ENCODE results near the gene KCNK5. TPM values are rescaled to one million over a fixed set of nuclear protein-coding genes. Genes with fewer than 3 reads are reported as not detected.

The KCNK5 gene
- polyA plus RNA-seq, 1 experiment, result not detected

DNA sequence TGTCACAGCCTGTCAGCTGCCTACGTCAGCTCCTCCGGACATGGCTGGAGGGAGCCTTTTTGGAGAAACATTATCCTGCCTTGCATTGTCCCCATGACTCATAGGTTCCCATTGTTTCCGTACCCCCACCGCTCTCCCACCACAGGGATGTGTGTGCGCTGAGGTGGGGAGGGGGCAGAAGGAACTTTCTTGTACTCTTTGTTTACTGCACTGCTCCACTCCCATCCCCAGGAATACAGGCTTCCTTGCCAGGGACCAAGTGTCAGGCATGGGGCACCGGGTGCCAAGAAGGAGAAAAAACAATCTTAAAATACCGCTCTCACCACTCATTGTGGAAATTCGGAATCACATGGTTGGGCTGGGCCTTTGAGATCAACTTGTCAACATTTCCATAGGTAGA is 51.0 kb downstream of the KCNK5 start:
- ChIA-PET CTCF (no interaction called here), POLR2A (no interaction called here)
- H3K4me3 ChIP-seq (ENCODE audit: low read depth, low read length), result no peak overlapping the region
- H3K27ac ChIP-seq (ENCODE audit: low read depth, low read length), result no peak overlapping the region
- TF ChIP-seq, protein P1, sequence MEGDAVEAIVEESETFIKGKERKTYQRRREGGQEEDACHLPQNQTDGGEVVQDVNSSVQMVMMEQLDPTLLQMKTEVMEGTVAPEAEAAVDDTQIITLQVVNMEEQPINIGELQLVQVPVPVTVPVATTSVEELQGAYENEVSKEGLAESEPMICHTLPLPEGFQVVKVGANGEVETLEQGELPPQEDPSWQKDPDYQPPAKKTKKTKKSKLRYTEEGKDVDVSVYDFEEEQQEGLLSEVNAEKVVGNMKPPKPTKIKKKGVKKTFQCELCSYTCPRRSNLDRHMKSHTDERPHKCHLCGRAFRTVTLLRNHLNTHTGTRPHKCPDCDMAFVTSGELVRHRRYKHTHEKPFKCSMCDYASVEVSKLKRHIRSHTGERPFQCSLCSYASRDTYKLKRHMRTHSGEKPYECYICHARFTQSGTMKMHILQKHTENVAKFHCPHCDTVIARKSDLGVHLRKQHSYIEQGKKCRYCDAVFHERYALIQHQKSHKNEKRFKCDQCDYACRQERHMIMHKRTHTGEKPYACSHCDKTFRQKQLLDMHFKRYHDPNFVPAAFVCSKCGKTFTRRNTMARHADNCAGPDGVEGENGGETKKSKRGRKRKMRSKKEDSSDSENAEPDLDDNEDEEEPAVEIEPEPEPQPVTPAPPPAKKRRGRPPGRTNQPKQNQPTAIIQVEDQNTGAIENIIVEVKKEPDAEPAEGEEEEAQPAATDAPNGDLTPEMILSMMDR (IDR thresholded peaks at IDR 0.05; ENCODE audit: low read depth, low read length), result no peak
- DNase-seq (ENCODE audit: low read depth, low spot score), result no peak
- H3K9me3 ChIP-seq (ENCODE audit: control insufficient read depth, insufficient read depth, low read length), result no peaks in the 10 kb centered on the region
- no peaks in the 10 kb centered on the region for H3K27me3 ChIP-seq (ENCODE audit: control insufficient read depth, insufficient read depth, low read length)

DNA sequence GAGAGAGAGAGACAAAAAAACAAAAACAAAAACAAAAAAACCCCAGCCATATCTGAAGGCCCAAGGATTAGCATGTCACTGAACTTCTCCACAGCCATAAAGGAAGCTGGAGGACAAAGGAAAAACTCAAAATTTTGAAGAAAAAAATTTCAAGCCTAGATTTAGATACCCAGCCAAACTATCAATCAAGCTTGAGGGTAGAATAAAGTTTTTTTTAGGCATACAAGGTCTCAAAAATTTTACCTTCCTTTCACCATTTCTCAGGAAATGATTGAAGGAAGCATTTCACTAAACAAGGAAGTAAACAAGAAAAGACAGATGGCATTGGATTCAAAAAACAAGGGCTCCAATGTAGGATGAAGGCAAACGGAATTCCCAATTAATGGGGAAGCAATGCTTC is 52.1 kb downstream of the KCNK5 start:
- ChIA-PET CTCF (no interaction called here), POLR2A (no interaction called here)
- Histone ChIP-seq H3K4me3 (ENCODE audit: low read depth, low read length) (no peak overlapping the region), H3K27me3 (ENCODE audit: control insufficient read depth, insufficient read depth, low read length) (no peaks in the 10 kb centered on the region), H3K27ac (ENCODE audit: low read depth, low read length) (no peak overlapping the region), H3K9me3 (ENCODE audit: control insufficient read depth, insufficient read depth, low read length) (no peaks in the 10 kb centered on the region)
- TF ChIP-seq, protein P1 (IDR thresholded peaks at IDR 0.05; ENCODE audit: low read depth, low read length), result no peak
- DNase-seq (ENCODE audit: low read depth, low spot score), result no peak

DNA sequence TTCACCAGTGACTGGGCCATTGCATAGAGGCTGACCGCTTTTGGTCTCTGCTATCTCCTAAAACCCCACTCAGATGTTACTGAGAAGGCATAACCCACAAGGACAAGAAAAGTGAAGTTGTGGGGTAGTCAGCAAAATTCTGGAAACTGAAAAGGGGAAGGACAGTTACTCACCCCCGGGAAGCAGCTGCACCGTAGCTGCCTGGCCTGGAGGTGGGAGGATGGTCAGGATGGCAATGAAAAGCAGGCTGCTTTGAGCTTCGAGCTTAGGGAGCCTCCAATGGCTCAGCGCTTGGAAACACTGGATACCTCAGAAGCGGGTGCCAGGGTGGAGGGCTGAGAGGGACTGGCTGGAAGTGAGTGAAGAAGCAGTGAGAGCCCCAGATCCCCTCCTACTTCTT is 56.0 kb downstream of the KCNK5 start:
- no peak overlapping the region for H3K27ac ChIP-seq (ENCODE audit: low read depth, low read length)
- H3K4me3 ChIP-seq (ENCODE audit: low read depth, low read length), result no peak overlapping the region
- H3K9me3 ChIP-seq (ENCODE audit: control insufficient read depth, insufficient read depth, low read length), result no peaks in the 10 kb centered on the region
- ChIA-PET POLR2A (no interaction called here), CTCF (no interaction called here)
- DNase-seq (ENCODE audit: low read depth, low spot score), result no peak
- H3K27me3 ChIP-seq (ENCODE audit: control insufficient read depth, insufficient read depth, low read length), result no peaks in the 10 kb centered on the region
- TF ChIP-seq, protein P1 (IDR thresholded peaks at IDR 0.05; ENCODE audit: low read depth, low read length), result no peak

GRCh38 chr6:39172377-39172757 is 56.9 kb downstream of the KCNK5 start:
- ChIA-PET CTCF (interaction anchor here (1.7 kb wide), 1 partner anchor 138 kb away, joined by 4 read pairs; no protein-coding TSS in a partner anchor), POLR2A (no interaction called here)
- no peak overlapping the region for H3K4me3 ChIP-seq (ENCODE audit: low read depth, low read length)
- no peaks in the 10 kb centered on the region for H3K9me3 ChIP-seq (ENCODE audit: control insufficient read depth, insufficient read depth, low read length)
- H3K27me3 ChIP-seq (ENCODE audit: control insufficient read depth, insufficient read depth, low read length), result no peaks in the 10 kb centered on the region
- DNase-seq (ENCODE audit: low read depth, low spot score), result no peak
- TF ChIP-seq, protein P1 (IDR thresholded peaks at IDR 0.05; ENCODE audit: low read depth, low read length), result no peak
- H3K27ac ChIP-seq (ENCODE audit: low read depth, low read length), result no peak overlapping the region

- H3K4me3 ChIP-seq (ENCODE audit: low read depth, low read length), result no peak overlapping the region
- H3K27me3 ChIP-seq (ENCODE audit: control insufficient read depth, insufficient read depth, low read length), result no peaks in the 10 kb centered on the region
- ChIA-PET CTCF (interaction anchor here (1.7 kb wide), 1 partner anchor 138 kb away, joined by 4 read pairs; no protein-coding TSS in a partner anchor), POLR2A (no interaction called here)
- TF ChIP-seq, protein P1 (IDR thresholded peaks at IDR 0.05; ENCODE audit: low read depth, low read length), result no peak
- no peak overlapping the region for H3K27ac ChIP-seq (ENCODE audit: low read depth, low read length)
- no peaks in the 10 kb centered on the region for H3K9me3 ChIP-seq (ENCODE audit: control insufficient read depth, insufficient read depth, low read length)
- DNase-seq (ENCODE audit: low read depth, low spot score), result no peak
Observed at GRCh38 chr6:39171489-39172376, 57.5 kb downstream of the KCNK5 start.

All from AG04450 (cell line).